HL-60 (cell line): ENCODE results near the gene FSTL5.

Experiments
- DNase-seq, 2 experiments: peaks; one replicate each; pipeline ENCODE4 v3.0.0-alpha.2; 2010 to 2020; ENCODE audit warnings: low read depth in 1 of 2, low spot score in 1 of 2
- H3K27ac ChIP-seq: fragments of 250-450 bp; sonication (Bioruptor Pico); replicated peaks from 2 replicates; pipeline ENCODE4 v1.5.1; 2020; ENCODE audit warnings: mild to moderate bottlenecking, moderate library complexity
- H3K27me3 ChIP-seq: fragments of 250-450 bp; sonication (Bioruptor Pico); 2 replicates; pipeline ENCODE4 v1.5.1; 2021; ENCODE audit warnings: mild to moderate bottlenecking, moderate library complexity; ENCODE audit not compliant: insufficient read depth, poor library complexity, severe bottlenecking
- H3K4me3 ChIP-seq: replicated peaks from 2 replicates; pipeline ENCODE4 v1.5.1; 2011; ENCODE audit warnings: mild to moderate bottlenecking, control low read depth, low read length; ENCODE audit not compliant: insufficient read depth
- GABPA ChIP-seq: IDR thresholded peaks from 2 replicates; pipeline ENCODE4 v1.6.1; 2012; ENCODE audit warnings: low read depth
- POLR2AphosphoS5 ChIP-seq: IDR thresholded peaks from 2 replicates; pipeline ENCODE4 v1.6.1; 2012; ENCODE audit warnings: low read depth
- SPI1 ChIP-seq: IDR thresholded peaks from 2 replicates; pipeline ENCODE4 v1.6.1; 2012; ENCODE audit warnings: low read depth, mild to moderate bottlenecking, borderline replicate concordance
- TF ChIP-seq, protein P1 (sequence below): IDR thresholded peaks from one replicate; pipeline ENCODE4 v1.5.1; 2011; ENCODE audit warnings: low read length, control low read depth, inconsistent platforms; ENCODE audit not compliant: insufficient read depth
- TF ChIP-seq, protein P2 (sequence below): IDR thresholded peaks from 2 replicates; pipeline ENCODE4 v1.6.1; 2012; ENCODE audit warnings: low read depth; ENCODE audit not compliant: insufficient replicate concordance

FSTL5 gene

GRCh38 chr4:161657616-161658015 lies 506.2 kb downstream of the FSTL5 start:
- H3K27ac ChIP-seq, result no peak overlapping the region

GRCh38 chr4:161656594-161656993 lies 507.2 kb downstream of the FSTL5 start:
- H3K4me3 ChIP-seq, result no peak overlapping the region
- DNase-seq, result no peak
- H3K27ac ChIP-seq, result no peak overlapping the region
- TF ChIP-seq, protein P1, sequence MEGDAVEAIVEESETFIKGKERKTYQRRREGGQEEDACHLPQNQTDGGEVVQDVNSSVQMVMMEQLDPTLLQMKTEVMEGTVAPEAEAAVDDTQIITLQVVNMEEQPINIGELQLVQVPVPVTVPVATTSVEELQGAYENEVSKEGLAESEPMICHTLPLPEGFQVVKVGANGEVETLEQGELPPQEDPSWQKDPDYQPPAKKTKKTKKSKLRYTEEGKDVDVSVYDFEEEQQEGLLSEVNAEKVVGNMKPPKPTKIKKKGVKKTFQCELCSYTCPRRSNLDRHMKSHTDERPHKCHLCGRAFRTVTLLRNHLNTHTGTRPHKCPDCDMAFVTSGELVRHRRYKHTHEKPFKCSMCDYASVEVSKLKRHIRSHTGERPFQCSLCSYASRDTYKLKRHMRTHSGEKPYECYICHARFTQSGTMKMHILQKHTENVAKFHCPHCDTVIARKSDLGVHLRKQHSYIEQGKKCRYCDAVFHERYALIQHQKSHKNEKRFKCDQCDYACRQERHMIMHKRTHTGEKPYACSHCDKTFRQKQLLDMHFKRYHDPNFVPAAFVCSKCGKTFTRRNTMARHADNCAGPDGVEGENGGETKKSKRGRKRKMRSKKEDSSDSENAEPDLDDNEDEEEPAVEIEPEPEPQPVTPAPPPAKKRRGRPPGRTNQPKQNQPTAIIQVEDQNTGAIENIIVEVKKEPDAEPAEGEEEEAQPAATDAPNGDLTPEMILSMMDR, result no peak
- TF ChIP-seq, protein P2, sequence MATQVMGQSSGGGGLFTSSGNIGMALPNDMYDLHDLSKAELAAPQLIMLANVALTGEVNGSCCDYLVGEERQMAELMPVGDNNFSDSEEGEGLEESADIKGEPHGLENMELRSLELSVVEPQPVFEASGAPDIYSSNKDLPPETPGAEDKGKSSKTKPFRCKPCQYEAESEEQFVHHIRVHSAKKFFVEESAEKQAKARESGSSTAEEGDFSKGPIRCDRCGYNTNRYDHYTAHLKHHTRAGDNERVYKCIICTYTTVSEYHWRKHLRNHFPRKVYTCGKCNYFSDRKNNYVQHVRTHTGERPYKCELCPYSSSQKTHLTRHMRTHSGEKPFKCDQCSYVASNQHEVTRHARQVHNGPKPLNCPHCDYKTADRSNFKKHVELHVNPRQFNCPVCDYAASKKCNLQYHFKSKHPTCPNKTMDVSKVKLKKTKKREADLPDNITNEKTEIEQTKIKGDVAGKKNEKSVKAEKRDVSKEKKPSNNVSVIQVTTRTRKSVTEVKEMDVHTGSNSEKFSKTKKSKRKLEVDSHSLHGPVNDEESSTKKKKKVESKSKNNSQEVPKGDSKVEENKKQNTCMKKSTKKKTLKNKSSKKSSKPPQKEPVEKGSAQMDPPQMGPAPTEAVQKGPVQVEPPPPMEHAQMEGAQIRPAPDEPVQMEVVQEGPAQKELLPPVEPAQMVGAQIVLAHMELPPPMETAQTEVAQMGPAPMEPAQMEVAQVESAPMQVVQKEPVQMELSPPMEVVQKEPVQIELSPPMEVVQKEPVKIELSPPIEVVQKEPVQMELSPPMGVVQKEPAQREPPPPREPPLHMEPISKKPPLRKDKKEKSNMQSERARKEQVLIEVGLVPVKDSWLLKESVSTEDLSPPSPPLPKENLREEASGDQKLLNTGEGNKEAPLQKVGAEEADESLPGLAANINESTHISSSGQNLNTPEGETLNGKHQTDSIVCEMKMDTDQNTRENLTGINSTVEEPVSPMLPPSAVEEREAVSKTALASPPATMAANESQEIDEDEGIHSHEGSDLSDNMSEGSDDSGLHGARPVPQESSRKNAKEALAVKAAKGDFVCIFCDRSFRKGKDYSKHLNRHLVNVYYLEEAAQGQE, result no peak
- TF ChIP-seq GABPA (no peak), POLR2AphosphoS5 (no peak), SPI1 (no peak)
- no peaks in the 10 kb centered on the region for H3K27me3 ChIP-seq

More at GRCh38 chr4:161657616-161658015, 506.2 kb downstream of the FSTL5 start:
- no peak for DNase-seq
- TF ChIP-seq GABPA (no peak), SPI1 (no peak), POLR2AphosphoS5 (no peak)
- TF ChIP-seq, protein P2, result no peak
- TF ChIP-seq, protein P1, result no peak
- Histone ChIP-seq H3K27me3 (no peaks in the 10 kb centered on the region), H3K4me3 (no peak overlapping the region)

- DNase-seq, result no peak
- H3K27me3 ChIP-seq, result no peaks in the 10 kb centered on the region
- TF ChIP-seq, protein P2, result no peak
- TF ChIP-seq GABPA (no peak), SPI1 (no peak), POLR2AphosphoS5 (no peak)
- TF ChIP-seq, protein P1, result no peak
- no peak overlapping the region for H3K4me3 ChIP-seq
- no peak overlapping the region for H3K27ac ChIP-seq
Measured at GRCh38 chr4:161655148-161655547, 508.7 kb downstream of the FSTL5 start.
